GM12874 (cell line): Measurements from ENCODE around the gene OGFR.

Experiments
- CTCF ChIP-seq: IDR thresholded peaks from 2 replicates; pipeline ENCODE4 v1.5.1; 2011; ENCODE audit warnings: low read depth, mild to moderate bottlenecking, control low read depth, low read length, moderate library complexity; ENCODE audit not compliant: insufficient read depth

OGFR gene

GRCh38 chr20:62816031-62816883 is 11.6 kb downstream of the OGFR start:
- no peak for TF ChIP-seq CTCF

GRCh38 chr20:62816884-62817873 is 12.5 kb downstream of the OGFR start, which contains the start of gene COL9A3:
Gene COL9A3 (plus strand): TSS chr20:62817050. CDS start chr20:62817065, 15 bp downstream.
- no peak for TF ChIP-seq CTCF

GRCh38 chr20:62817975-62818591 is 13.4 kb downstream of the OGFR start:
- TF ChIP-seq CTCF: no peak

- TF ChIP-seq CTCF: no peak
Measured at GRCh38 chr20:62818592-62819493, 14.2 kb downstream of the OGFR start.

GRCh38 chr20:62819494-62820174 is 15.0 kb downstream of the OGFR start:
- no peak for TF ChIP-seq CTCF

- no peak for TF ChIP-seq CTCF
Measured at GRCh38 chr20:62820208-62820961, 15.8 kb downstream of the OGFR start.
